ENCODE results near the gene COPS6.

DNA sequence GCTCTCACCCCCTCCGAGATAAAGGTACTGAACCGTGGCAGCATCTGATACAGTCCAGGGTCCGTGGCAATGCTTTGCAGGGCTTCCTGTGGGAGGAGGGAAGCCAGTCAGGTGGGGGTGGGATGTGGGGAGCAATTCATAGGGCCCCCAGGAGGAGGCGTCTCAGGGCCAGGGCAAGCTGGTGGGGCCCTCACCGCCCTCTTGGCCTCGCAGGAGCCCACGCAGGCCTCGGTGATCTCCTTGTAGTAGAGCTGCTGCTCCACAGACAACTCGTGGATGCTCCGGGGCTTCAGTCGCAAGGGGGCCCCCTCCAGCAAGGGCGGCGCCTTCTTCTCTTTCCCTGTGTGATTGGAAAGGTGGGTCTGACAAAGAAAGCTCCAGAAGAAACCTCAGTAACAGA is 23.1 kb downstream of the COPS6 start:
- TF ChIP-seq, protein P1, sequence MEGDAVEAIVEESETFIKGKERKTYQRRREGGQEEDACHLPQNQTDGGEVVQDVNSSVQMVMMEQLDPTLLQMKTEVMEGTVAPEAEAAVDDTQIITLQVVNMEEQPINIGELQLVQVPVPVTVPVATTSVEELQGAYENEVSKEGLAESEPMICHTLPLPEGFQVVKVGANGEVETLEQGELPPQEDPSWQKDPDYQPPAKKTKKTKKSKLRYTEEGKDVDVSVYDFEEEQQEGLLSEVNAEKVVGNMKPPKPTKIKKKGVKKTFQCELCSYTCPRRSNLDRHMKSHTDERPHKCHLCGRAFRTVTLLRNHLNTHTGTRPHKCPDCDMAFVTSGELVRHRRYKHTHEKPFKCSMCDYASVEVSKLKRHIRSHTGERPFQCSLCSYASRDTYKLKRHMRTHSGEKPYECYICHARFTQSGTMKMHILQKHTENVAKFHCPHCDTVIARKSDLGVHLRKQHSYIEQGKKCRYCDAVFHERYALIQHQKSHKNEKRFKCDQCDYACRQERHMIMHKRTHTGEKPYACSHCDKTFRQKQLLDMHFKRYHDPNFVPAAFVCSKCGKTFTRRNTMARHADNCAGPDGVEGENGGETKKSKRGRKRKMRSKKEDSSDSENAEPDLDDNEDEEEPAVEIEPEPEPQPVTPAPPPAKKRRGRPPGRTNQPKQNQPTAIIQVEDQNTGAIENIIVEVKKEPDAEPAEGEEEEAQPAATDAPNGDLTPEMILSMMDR (IDR thresholded peaks at IDR 0.05) = no peak
- no peak for TF ChIP-seq POLR2A (IDR thresholded peaks at IDR 0.05)
